Retinal pigment epithelial cell (primary cell): ENCODE measurements around the gene THEM4.

Experiments
- DNase-seq: peaks from one replicate; pipeline ENCODE4 v3.0.0-alpha.2; 2010; ENCODE audit warnings: low read depth
- H3K4me3 ChIP-seq: 2 replicates; pipeline ENCODE4 v1.5.1; 2011; ENCODE audit warnings: mild to moderate bottlenecking, low read length, control low read depth, moderate library complexity
- CTCF ChIP-seq: conservative IDR thresholded peaks from 2 replicates; pipeline ENCODE4 v1.5.1; 2011; ENCODE audit warnings: low read depth, low read length, control low read depth, inconsistent platforms

THEM4 gene

DNA sequence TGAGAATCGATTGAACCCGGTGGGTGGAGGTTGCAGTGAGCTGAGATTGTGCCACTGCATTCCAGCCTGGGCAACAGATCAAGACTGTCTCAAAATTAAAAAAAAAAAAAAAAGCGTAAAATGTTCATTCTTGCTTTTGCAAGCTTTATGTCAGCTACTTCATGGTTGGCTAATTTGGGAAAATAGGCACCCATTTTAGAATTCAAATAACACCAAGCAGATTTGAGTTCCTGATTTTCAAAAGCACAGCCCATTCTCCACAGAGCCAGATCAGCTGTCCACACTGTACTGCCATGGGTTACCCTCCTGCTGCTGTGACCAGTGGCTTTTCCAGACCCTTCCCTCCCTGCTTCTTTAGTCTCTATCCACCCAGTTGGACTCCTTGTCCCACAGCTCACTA is 60.2 kb downstream of the THEM4 start:
- no peak overlapping the region for H3K4me3 ChIP-seq
- TF ChIP-seq CTCF: no peak
- DNase-seq: no peak

DNA sequence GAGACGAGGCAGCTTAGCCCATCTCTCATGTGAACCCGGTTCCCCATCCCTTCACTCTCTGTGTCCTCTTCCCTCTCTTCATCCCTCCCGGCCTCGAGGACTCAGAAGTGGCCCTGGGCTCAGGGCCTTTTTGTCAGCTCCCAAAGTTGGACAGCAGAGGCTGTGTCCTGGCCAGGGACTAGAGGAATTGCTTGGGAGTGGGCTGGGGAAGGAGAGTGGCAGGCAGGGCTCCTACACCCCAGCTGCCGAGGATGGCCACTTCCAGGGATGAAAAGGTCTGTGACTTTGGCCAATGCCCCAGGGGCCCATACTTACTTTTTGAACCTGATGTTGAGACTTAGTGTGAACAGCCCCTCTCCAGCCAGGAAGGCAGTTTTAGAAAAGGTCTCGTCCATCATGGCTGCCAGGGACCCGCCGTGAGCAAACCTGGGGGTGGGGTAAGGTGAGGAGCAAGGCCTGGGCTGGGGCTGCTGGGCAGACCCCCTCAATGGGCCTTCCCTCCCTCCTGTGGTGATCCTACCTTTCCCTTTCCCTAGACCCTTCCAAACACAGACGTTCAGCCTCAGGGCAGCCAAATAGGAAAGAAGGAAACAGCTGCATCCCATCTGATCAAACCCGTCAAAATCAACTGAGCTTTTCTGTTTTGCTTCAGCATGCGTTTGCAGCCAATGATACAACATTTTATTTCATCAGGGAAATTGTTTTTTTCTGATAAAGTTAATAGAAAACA is 61.3 kb downstream of the THEM4 start:
- no peak for TF ChIP-seq CTCF
- no peak for DNase-seq
- H3K4me3 ChIP-seq: no peak overlapping the region

GRCh38 chr1:151846686-151847237 is 62.5 kb downstream of the THEM4 start:
- no peak for DNase-seq
- H3K4me3 ChIP-seq: no peak overlapping the region
- no peak for TF ChIP-seq CTCF

GRCh38 chr1:151846062-151846568 is 63.2 kb downstream of the THEM4 start:
- TF ChIP-seq CTCF: peak; percentile 5
- no peak for DNase-seq

DNA sequence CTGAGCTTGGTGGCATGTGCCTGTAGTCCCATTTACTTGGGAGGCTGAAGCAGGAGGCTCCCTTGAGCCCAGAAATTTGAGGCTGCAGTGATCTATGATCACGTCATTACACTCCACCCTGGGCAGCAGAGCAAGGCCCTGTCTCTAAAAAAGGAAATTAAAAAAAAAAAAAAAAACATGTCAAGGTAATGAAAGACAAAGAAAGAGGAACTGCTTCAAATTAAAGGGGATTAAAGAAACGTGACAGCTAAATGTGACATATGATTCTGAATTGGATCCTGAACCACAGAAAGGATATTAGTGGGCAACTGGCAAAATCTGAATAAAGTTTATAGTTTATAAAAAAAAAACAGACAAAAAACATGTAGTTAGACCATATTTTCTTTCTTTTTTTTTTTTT is 65.9 kb downstream of the THEM4 start:
- no peak for DNase-seq
- H3K4me3 ChIP-seq: no peak overlapping the region
- TF ChIP-seq CTCF: no peak

More at GRCh38 chr1:151846062-151846568, 63.2 kb downstream of the THEM4 start:
- no peak overlapping the region for H3K4me3 ChIP-seq

DNA sequence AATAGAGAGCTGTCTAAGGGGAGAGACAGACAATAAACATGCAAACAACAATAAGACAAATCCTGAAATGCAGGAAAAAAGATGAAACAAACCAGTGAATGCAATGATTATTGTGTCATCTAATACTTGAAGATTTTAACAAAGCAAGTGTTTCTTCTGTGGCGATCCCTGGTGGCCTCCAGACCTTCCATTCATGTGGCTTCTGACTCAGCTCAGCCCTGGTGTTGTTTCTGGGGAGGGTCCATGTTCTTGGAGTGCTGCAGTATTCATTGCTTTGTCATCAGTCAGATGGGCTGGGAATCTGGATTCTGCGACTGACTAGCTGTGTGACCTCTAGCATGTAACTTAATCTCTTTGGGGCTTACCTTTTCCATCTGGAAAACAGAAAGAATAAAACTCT is 68.2 kb downstream of the THEM4 start:
- peak; percentile 95 for DNase-seq
- no peak overlapping the region for H3K4me3 ChIP-seq
- TF ChIP-seq CTCF: no peak

DNA sequence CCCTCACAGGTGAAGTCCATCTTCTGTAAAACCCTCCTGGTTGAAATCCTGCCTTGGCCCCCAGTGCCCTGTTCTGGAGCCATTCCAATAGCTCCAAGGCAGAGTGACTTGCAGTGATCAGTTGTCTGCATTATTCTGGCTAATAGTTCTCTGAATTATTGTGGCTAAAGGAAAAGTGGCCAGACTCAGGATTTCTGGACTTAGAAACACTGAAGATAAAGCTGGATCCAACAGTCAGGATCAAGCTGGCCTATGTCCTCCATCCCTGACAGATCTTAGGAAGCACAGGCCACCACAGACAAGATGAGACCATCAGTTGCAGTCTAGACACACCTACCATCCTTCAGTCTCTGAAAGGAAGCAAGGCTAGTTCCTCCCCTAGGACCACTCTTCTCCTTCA is 68.9 kb downstream of the THEM4 start:
- peak overlapping the region; percentile 45 for H3K4me3 ChIP-seq
- DNase-seq: no peak
- TF ChIP-seq CTCF: no peak
